MCF 10A (cell line): ENCODE results near the gene CCDC169. TPM values are rescaled to one million over a fixed set of nuclear protein-coding genes. Genes with fewer than 3 reads are reported as not detected.
A peak's percentile ranks its signal among the peaks of the same experiment; 100 is the strongest.
"Not testable (repeated sequence)": the region's sequence is repeated elsewhere in the genome, so short reads cannot be mapped to it uniquely, and the experiment has no call there.

Experiments
- BruUV-seq: library from RNA; stranded (reverse); fragments of 400-500 nt; replicated peaks from 2 replicates; lab custom pipeline; 2021; lab: Mats Ljungman, UMichigan
- CTCF ChIA-PET: fragments of 300-600 bp; sonication (Branson Sonifier 250); formaldehyde crosslinking; extraction: SDS; loops from one replicate; lab custom pipeline; 2021; ENCODE audit warnings: antibody characterized with exemption, inconsistent platforms; lab: Yijun Ruan, JAX
- POLR2A ChIA-PET: fragments of 300-600, 350-650 bp; sonication (Branson Sonifier 250); formaldehyde crosslinking; extraction: SDS; loops from one replicate; lab custom pipeline; 2020; ENCODE audit warnings: antibody characterized with exemption, inconsistent platforms; lab: Yijun Ruan, JAX
- DNase-seq: peaks from one replicate; pipeline ENCODE4 v3.0.0-alpha.2; 2018; ENCODE audit not compliant: unreplicated experiment
- H3K27ac Mint-ChIP-seq: one replicate; pipeline ENCODE4 v1.8.0; 2022; ENCODE audit warnings: mild to moderate bottlenecking, low read depth, mixed read lengths; ENCODE audit not compliant: unreplicated experiment
- H3K27me3 Mint-ChIP-seq: one replicate; pipeline ENCODE4 v1.8.0; 2022; ENCODE audit warnings: mixed read lengths; ENCODE audit not compliant: insufficient read depth, unreplicated experiment
- H3K36me3 Mint-ChIP-seq: one replicate; pipeline ENCODE4 v1.8.0; 2022; ENCODE audit warnings: mild to moderate bottlenecking, moderate library complexity, mixed read lengths; ENCODE audit not compliant: insufficient read depth, unreplicated experiment
- H3K4me1 Mint-ChIP-seq: one replicate; pipeline ENCODE4 v1.8.0; 2022; ENCODE audit warnings: mixed read lengths; ENCODE audit not compliant: insufficient read depth, unreplicated experiment
- H3K4me3 Mint-ChIP-seq: one replicate; pipeline ENCODE4 v1.8.0; 2022; ENCODE audit warnings: mild to moderate bottlenecking, moderate library complexity, mixed read lengths; ENCODE audit not compliant: unreplicated experiment
- H3K9me3 Mint-ChIP-seq: one replicate; pipeline ENCODE4 v1.8.0; 2022; ENCODE audit warnings: mixed read lengths; ENCODE audit not compliant: unreplicated experiment
- CTCF ChIP-seq: fragments of 200-600 bp; IDR thresholded peaks from one replicate; pipeline ENCODE4 v1.8.0; 2022; ENCODE audit warnings: antibody characterized with exemption, mild to moderate bottlenecking; ENCODE audit not compliant: unreplicated experiment
- intact Hi-C: fragments of 100-400 bp; cut with micrococcal nuclease; formaldehyde crosslinking; loops from 2 replicates; pipeline ENCODE4 v1.14.1; 2022
- total RNA-seq: library from RNA; stranded (reverse); gene quantifications from 2 replicates; pipeline ENCODE4 v1.2.3, GENCODE V29; 2022

Gene CCDC169
- total RNA-seq, 1 experiment from 2014 or later = 5.9 TPM

DNA sequence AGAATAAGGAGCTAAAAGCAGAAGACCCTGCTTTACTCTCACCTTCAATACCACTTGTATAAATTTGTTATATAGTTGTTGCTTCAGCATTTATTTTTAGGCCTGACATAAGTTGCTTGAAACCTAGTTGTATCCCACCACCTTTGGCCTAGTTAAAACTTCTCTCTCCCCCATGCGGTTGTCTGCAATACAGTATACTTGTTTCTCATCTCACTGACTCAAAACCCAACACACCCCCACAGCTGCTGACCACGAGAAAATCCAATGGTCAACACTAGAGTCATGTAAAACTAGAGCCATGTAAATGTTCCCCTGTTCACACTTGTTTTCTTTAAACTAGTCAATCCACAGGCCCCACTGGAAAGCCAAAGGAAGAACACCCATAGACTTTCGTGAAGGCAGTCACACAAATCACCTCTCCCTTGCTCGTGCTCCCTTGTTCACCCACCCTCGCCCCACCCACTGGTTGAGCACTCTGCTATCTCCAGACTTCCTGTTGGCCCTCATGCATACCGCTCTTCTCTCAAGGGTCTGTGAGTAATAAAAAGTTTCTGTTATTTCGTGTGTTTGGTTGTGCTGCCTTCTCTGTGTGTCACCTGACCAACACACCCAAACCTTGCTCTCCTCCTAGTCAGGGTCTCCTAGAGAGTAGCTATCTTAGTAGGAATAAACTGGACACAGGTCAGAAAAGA lies 12.9 kb upstream of the CCDC169 start:
- peaks cover 70% of the 10 kb centered on the region for H3K36me3 Mint-ChIP-seq
- intact Hi-C loops = no loop called here
- ChIA-PET POLR2A (no interaction called here), CTCF (interaction anchor here (0.9 kb wide), 1 partner anchor 36 kb away, joined by 3 read pairs; no protein-coding TSS in a partner anchor)
- no peak for TF ChIP-seq CTCF
- BruUV-seq = no TSS peak
- H3K9me3 Mint-ChIP-seq = no peaks in the 10 kb centered on the region
- H3K4me3 Mint-ChIP-seq = no peak overlapping the region
- H3K27ac Mint-ChIP-seq = no peak overlapping the region
- H3K4me1 Mint-ChIP-seq = no peaks in the 10 kb centered on the region
- DNase-seq = no peak
- H3K27me3 Mint-ChIP-seq = no peaks in the 10 kb centered on the region

DNA sequence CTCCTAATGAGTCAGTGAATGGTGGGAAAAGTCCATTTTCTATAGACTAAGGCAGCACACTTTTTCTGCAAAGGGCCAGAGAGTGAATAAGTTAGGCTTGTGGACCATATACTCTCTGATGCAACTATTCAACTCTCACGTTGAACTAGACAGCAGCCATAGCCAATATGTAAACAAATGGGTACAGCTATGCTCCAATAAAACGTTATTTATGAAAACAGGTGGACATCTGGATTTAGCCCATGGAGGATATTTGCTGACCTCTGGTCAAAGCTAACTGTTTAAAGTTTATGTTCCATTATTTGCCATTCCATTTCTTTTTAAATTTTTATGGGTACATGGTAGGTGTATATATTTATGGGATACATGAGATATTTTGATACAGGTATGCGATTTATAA lies 4.7 kb upstream of the CCDC169 start:
- CTCF ChIA-PET = interaction anchor here (0.6 kb wide), 2 partner anchors 10 to 1045 kb away, joined by 3 read pairs; no protein-coding TSS in a partner anchor
- Mint-ChIP-seq H3K9me3 (no peaks in the 10 kb centered on the region), H3K27ac (no peak overlapping the region), H3K36me3 (peaks cover 52% of the 10 kb centered on the region), H3K4me1 (peaks cover 8% of the 10 kb centered on the region), H3K27me3 (no peaks in the 10 kb centered on the region), H3K4me3 (no peak overlapping the region)
- POLR2A ChIA-PET = interaction anchor here (0.7 to 1.5 kb wide), 2 partner anchors 43 to 699 kb away, joined by 3 to 4 read pairs; partner anchors contain the start of gene EXOSC8
- DNase-seq = no peak
- no peak for TF ChIP-seq CTCF
- no TSS peak for BruUV-seq
- intact Hi-C loops = no loop called here

- H3K27me3 Mint-ChIP-seq, BruUV-seq, intact Hi-C loops, DNase-seq, H3K4me3 Mint-ChIP-seq, H3K27ac Mint-ChIP-seq, H3K9me3 Mint-ChIP-seq: not testable (repeated sequence)
- CTCF ChIA-PET = interaction anchor here (0.5 to 7.9 kb wide), 3 partner anchors 16 to 549 kb away, joined by 6 to 44 read pairs (median 6); no protein-coding TSS in a partner anchor
- Mint-ChIP-seq H3K4me1 (peaks cover 16% of the 10 kb centered on the region), H3K36me3 (peaks cover 32% of the 10 kb centered on the region)
- POLR2A ChIA-PET = interaction anchor here (0.6 to 3.5 kb wide), 3 partner anchors 9 to 47 kb away, joined by 3 to 20 read pairs (median 3); partner anchors contain the start of gene SPART
Measured at GRCh38 chr13:36299469-36299868, 1.9 kb upstream of the CCDC169 start.

GRCh38 chr13:36298535-36299068 lies 988 bp upstream of the CCDC169 start:
- H3K27me3 Mint-ChIP-seq = no peaks in the 10 kb centered on the region
- CTCF ChIA-PET = interaction anchor here (0.5 to 7.9 kb wide), 7 partner anchors 8 to 548 kb away, joined by 3 to 44 read pairs (median 5); no protein-coding TSS in a partner anchor
- H3K9me3 Mint-ChIP-seq = no peaks in the 10 kb centered on the region
- peak overlapping the region; percentile 76 for H3K27ac Mint-ChIP-seq
- H3K4me3 Mint-ChIP-seq = peak overlapping the region; percentile 87
- peaks cover 16% of the 10 kb centered on the region for H3K4me1 Mint-ChIP-seq
- no peak for DNase-seq
- no TSS peak for BruUV-seq
- H3K36me3 Mint-ChIP-seq = peaks cover 24% of the 10 kb centered on the region
- no peak for TF ChIP-seq CTCF
- intact Hi-C loops = no loop called here
- POLR2A ChIA-PET = interaction anchor here (0.6 to 3.5 kb wide), 10 partner anchors 8 to 760 kb away, joined by 3 to 20 read pairs (median 3); partner anchors contain the start of gene SPART
